SKM-1 (cell line): ENCODE measurements around the gene EHHADH.

Source experiments
- DNase-seq: peaks from one replicate; lab custom pipeline; 2025; ENCODE audit not compliant: unreplicated experiment; lab: John Stamatoyannopoulos, UW

Gene EHHADH

DNA sequence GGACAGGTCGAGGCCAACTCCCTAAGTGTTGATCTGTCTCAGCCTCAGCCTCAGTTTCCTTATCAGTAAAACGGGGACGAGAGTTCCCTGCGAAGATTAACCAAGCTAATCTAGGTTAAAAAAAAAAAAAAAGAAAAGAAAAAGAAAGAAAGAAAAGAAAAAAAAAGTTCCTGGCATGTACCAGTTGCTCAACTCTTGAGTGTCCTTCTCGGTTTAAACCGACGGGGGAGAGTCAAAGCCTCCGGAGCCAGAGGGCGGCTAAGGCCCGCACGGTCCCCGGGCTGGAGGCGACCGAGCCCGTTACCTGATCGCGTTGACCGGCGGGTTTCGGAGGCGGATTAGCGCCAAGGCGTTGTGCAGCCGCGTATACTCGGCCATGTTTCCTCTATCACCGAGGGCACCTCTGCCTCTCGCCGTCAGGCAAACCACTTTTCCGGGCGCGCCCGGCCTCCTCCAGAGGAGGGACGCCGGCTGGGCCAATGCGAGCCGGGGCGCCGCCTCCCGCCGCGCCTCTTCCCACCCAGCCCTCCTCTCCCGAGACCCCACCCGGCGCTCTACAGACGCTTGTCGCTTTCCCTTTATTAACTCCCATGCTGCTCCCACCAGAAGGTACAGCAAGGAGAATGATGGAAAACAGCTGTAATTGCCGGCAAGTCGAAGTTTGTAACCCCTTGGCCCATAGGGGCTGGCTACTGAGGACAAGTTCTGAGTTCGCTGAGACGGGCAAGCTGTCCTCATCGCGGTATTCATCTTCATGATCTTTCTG, at the start of gene EHHADH:
Gene EHHADH (minus strand): TSS at position 405 of the 766 bp plus-strand sequence. CDS start 27 bp downstream, at position 378.
- DNase-seq = peak; percentile 20

DNA sequence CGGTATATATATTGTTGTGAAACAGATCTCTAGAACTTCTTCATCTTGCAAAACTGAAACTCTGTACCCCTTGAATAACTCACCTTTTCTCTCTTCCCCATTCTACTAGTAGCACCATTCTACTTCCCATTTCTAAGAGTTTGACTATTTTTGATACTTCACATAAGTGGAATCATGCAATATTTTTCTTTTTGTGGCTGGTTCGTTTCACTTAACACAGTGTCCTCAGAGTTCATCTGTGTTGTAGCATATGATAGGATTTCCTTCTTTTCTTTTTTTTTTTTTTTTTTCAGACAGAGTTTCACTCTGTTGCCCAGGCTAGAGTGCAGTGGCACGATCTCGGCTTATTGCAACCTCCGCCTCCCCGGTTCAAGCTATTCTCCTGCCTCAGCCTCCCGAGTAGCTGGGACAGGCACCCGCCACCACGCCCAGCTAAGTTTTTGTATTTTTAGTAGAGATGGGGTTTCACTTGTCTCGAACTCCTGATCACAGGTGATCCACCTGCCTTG, 46.1 kb upstream of the EHHADH start:
- DNase-seq = peak; percentile 88

DNA sequence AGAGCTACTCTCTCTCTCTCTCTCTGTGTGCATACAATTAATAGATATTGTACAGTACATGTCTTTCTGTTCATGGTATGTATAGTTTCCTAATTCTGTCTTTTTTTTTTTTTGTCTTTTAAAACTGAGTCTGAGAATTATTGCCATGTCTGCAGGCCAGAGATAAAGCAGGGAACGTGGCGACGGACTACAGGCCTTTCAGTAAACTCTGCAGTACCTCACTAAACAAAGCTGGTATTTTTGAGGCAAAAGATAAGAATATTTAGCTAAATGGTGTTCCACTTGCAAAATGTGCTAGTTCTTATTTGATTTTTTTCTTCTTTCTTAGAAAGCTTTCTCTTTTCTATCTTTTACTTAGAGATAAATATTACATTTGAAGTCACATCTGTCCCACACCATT, 44.0 kb upstream of the EHHADH start:
- DNase-seq = no peak

DNA sequence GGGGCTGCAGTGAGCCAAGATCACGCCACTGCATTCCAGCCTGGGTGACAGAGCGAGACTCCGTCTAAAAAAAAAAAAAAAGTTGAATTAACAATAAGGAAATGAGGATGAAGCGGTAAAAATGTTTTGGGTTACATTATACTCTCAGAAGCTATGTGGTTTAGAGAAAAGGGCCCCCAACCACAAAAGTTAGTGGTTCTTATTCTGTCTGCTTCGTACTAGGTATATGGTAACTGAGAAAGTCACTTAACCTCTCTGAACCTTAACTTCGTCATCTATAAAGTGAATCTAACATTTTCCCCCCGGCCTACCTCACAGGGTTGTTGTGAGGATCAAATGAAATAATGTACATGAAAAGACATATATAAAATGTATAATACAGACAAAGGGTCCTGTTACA, 38.4 kb upstream of the EHHADH start:
- DNase-seq = no peak

DNA sequence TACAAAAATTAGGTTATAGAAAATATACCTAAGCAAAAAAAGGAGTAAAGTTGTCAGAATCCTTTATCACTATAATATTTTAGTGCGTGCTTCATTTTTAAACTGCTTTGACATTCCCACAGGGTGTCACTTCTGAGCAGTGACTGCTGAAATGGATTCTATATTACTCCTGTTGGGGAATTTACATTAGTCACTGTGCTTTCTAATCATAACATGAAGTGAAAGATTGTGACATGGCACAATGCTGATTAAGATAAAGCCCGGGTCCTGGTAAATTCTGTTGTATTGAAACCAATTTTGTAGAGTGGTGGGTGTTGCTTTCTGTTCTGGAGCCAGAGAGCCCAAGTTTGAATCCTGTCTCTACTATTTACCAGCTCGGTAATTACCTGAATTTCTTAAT, 36.4 kb upstream of the EHHADH start:
- DNase-seq = no peak

DNA sequence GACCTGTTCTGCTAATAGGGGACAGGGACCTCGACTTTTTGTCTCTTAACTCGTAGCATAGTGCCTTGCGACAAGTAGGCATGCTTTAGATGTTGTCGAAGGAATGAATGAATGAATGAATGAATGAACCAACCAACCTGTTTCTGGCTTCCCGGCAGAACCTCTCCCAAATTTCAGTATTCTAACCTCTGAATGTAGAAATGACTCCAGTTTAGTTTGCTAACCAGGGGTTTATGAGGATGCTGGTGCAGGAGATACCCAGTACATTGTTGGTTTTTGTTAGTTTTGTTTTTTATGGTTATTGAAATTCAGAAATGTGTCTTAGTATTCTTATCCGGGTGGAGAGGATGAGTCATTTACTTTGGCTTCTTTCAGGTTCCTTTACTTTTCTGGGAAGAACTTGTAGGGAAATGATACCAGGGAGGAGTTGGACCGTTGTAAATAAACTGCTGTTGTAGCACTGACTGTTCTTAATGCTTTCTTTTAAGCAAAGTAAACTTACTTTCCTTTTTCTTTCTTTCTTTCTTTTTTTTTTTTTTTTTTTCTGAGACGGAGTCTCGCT, 29.6 kb upstream of the EHHADH start:
- no peak for DNase-seq

DNA sequence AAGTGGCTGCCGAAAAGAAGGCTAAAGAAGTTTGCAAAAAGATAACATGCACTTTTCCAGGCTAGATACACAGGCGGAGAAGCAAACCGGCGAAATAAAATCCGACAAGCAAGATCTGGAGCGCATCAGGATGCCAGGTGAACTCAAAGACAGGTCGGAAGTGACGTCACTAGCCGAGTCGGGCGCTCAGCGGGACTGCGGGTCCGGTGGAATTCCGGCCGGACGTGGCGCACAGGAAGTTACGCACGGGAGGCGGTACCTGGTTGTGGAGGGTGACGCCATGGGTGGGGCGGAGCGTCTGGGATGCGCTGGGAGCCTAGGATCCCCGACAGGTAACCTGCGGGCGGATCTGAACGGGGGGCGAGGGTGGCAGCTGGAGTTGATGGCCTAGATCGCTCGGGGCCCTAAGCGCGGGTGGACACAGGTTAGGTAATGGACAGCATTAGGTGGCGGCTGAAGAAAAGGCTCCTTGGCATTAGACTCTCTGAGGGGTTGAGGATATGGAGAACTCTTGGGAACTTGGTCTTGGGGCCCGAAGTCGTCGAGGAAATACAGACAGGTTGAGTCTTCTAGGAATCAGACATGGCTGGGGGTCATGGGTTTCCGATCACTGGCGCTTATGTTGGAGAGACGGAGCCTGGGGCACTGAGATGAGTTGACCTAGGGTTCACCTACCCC, 29.0 kb upstream of the EHHADH start:
- peak; percentile 47 for DNase-seq

DNA sequence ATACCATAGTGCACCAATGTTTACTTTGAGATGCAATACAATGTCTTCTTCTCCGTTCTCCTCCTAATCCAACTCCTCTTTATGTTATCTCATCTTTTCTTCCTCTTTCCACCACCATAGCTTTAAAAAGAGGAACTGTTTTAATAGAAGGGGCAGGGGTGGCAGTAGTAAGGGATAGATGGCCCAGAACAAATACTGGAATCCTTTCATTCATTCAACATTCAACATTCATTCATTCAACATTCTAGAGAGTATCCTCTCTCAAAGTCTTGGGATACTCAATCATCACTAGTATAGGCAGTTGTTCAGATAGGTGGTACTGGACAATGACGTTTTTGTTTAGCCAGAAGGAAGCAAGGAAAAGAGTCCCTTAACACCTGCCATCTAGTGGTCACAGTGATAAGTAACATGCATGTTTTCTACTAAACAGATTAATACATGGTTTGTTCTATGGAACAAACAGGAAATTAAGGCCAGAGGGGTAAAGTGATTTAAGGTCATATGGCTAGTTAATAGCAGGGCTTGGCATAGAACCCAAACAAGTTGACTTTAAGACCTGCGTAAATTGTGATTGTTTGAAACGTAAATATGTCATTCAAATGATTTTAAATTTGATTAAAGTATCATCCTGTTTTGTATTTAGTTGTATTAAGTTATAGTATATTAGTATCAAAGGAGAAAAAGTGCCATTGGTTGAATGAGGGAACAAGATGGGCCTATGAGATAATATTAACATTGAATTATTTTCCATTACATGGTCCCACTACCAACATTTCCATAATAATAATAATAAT, 26.9 kb upstream of the EHHADH start:
- DNase-seq = peak; percentile 96

DNA sequence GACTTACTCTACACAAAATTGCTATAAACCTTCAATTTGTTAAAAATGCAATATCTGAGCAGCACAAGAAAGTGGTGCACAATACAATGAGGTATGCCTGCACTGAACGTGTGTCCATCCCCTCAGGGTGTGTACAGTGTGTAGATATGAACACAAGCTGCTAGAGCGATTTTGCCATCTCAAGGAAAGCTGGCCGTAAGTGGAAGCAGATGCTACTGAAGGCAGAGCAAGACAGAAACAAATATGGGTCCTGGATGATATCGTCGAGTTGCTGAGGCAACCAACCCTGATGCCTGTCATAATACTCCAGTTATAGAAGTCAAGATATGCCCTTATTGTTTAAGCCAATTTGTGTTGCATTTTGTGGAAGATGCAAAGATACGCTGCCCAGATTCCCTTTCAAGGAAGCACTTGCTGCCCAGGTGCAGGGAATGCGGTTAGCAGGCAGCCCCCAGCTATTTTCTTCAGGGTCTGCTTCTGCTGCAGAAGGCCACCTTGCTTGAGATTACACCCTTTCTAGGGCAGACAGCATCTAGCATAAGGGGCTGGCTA, 25.8 kb upstream of the EHHADH start:
- no peak for DNase-seq

DNA sequence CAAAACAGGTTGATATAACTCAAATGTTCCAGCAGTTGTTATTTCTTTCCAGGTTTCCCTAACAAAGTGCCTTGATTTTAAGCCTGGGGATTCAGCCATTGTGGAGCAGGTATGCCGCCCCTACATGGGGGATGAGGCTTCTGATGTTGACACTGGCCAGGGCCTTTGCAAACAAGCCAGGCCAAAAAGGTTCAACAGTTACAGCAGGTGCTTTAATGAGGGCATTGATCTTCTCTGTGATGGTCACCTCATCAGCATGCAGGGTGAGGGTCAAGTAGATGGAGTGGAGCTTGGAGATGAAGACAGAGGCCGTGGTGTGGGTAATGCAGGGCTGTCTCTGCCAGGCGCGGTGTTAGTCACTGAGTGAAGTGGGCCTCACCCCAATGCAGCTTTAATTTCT, 22.6 kb upstream of the EHHADH start:
- DNase-seq = no peak

DNA sequence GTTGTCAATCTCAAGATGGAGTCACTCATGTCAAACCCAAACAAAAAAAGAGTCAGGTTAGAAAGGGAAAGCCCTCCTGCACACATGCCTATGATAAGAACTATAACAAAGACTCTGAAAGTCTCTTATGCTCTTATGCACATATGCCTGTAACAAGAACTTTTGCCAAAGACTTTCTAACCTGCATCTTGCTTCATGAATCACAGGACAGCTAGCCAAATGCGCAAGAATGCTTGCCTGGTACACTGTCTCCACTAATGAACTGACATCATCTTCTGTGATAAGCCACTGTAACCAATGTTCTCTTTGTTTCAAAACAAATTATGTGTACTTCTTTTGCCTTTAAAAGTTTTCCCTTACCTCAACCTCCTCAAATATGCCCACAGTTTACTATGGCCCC, 18.2 kb upstream of the EHHADH start:
- no peak for DNase-seq

DNA sequence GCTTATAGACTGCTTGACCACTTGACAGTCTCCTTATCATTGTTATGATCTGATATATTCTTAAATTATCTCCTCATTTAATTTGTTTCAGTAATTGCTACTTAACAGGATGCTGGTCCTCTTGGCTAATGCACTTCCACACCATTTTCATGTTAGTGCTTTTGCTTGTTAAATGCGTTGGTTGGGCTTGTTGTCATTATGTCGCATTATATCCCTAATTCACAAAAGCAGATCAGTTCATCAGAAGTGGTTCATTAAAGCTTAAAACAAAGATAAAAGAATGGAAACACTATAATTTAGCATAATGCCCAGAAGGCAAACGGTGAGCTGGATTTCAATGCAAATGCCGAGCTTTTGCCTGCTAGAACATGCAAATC, 17.1 kb upstream of the EHHADH start:
- DNase-seq = no peak

DNA sequence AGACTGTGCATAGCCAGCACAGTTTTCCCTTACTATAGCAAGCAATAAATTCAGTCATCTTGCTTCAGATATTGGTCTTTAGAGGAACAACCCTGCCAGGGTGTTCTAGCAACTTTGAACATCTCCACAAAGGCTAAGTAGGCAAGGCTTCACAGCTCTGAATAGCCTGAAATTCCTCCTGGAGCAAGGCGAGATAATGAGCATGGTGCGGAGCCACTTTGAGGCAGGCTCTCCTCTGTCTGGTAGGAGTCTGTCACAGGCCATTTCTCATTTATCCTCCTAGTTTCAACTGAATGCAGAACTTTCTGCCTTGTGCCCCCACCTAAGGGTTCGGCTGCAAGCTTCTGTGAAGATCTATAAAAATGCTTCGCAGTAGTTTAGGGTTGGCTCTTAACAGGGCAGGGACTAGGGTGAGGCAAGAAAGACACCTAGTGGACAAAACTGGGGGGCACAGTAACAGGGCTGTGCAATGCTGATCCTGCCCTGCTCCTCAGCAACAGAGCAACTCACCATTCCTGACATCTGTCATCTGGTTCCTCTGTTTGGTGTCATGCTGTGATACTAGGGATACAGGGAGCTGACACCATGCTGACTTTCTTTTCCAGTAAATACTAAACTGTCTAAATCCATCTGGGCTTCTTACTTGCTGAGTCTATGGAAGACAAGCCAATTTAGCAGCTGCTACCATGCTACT, 16.6 kb upstream of the EHHADH start:
- DNase-seq = no peak

DNA sequence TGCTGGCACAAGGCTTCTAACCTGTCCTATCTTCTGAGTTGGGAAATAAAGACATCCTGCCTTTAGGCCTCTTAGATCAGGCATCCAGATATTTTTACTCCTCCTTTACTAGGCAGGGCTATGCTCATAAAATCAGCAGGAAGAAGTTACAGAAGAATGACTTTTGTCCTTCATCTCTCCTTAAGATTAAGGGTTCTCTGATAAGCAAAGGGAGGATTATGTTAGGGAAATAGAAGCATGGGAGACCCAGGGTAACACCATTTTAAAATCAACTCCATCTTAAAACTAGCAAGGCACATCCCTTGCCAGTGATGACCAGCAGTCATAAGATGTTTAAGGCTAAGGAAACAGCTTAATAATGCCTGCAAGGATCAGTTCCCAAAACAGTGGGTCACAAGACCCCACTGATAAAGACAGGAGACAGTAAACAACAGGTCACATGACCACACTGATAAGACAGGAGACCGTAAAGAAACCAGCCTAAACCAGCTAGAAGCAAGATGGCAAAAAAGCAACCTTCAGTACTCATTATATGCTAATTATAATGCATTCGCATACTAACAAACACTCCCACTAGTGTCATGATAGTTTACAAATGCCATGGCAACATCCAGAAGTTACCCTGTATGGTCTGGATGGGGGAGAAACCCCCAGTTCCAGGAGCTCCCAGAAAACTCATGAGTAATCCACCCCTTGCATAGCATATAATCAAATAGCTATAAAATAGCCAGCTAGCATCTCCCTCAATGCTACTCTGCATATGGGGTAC, 14.5 kb upstream of the EHHADH start:
- no peak for DNase-seq

DNA sequence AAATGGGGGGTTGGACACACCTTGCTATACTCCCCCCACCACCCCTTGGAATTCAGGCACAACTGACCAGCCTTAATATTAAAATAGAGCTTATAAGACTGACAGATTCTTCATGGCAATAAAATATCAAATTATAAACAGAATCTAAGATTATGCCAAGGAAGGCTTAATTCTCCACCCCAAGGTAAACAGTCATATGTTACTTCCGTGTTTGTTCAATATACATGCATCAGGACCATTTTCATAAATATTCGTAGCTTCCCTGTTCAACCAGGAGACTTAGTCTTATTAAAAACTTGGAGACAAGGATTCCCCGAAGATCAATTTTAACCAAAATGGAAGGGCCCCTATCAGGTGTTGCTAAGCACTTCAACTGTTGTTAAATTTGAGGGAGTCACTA, 13.3 kb upstream of the EHHADH start:
- DNase-seq = no peak

DNA sequence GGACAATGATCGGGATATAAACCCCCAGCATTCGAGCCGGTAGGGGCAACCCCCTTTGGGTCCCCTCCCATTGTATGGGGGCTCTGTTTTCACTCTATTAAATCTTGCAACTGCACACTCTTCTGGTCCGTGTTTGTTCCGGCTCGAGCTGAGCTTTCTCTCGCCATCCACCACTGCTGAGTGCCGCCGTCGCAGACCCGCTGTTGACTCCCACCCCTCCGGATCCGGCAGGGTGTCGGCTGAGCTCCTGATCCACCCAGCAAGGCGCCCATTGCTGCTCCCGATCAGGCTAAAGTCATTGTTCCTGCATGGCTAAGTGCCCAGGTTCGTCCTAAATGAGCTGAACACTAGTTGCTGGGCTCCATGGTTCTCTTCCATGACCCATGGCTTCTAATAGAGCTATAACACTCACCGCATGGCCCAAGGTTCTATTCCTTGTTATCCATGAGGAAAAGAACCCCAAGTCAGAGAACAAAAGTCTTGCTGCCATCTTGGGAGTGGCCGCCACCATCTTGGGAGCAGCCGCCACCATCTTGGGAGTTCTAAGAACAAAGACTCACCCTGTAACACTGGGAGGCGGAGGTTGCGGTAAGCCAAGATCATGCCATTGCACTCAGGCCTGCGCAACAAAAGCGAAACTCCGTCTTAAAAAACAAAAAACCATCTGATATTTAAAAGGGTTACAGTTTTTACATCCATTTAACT, 11.2 kb upstream of the EHHADH start:
- no peak for DNase-seq

DNA sequence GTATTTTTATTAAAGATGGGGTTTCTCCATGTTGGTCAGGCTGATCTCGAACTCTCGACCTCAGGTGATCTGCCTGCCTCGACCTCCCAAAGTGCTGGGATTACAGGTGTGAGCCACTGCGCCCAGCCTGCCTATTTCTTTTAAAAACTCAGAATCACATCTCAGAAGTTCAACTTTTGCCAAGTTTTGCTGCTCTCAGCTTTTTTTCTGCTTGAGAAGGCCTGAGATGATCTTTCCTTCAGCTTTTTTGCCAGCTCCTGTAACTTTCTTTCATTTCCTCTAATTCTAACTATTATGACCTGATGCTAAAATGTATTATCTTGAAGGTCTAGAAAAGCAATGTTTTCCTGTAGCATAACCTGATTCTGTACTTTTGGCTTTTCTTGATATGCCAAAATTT, 9.6 kb upstream of the EHHADH start:
- DNase-seq = no peak

DNA sequence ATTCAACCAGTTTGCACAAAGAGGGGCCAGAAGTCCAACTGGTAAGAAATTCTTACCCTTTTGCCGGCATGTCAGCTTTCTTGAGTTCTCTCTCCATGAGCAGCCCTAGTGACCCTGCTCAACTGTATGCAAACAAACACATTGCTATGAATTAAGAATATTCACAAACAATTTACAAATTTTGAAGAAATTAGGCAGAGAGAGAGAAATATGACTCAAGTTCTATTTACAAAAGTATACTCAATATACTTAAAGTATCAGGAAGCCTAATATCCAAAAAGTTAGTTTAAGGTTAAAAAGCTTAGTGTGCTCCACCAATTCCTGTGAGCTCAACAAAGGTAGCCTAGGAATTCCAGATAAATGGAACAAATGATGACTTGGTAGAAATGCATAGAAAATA, 3.5 kb upstream of the EHHADH start:
- no peak for DNase-seq

DNA sequence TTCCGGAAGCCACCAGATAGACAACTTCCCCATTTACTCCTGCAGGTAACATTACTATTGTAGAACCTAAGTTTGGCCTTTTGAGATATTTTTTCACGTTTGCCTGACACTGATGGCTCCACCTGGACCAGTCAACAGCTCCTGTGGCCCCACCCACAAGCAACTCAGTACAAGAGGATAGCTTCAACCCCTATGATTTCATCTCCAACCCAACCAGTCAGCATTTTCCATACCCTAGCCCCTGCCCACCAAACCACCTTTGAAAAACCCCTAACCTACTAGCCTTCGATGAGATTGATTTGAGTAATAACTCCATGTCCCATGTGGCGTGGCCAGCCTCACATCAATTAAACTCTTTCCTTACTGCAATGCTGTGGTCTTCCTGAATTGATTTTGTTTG, 950 bp upstream of the EHHADH start:
- no peak for DNase-seq
